NCI-H1930 (cell line): ENCODE measurements around the gene TMBIM1.
"Not testable (repeated sequence)": the region's sequence is repeated elsewhere in the genome, so short reads cannot be mapped to it uniquely, and the experiment has no call there.

Source experiments
- DNase-seq, 2 experiments: peaks; one replicate each; lab custom pipeline; 2025; lab: John Stamatoyannopoulos, UW

The TMBIM1 gene

DNA sequence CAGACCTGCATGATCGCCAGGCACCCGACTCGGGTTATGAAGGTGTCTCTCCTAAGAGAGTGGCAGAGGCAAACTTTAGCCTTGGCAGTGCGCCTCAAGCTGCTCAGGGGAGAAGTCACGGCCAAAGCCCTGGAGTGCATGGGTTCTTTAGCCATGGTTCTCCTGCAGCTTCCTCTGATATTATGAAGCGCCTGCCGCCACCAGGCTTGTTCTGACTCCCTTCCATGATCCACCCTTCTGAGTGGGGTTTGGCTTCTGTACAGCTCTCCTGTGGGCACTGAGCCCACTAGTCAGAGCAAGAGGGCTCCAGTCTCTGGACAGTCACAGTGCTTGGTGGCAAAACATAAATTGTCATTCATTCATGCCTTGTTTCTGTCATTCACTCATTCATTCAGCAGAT is 25.9 kb upstream of the TMBIM1 start:
- DNase-seq, result no peak

DNA sequence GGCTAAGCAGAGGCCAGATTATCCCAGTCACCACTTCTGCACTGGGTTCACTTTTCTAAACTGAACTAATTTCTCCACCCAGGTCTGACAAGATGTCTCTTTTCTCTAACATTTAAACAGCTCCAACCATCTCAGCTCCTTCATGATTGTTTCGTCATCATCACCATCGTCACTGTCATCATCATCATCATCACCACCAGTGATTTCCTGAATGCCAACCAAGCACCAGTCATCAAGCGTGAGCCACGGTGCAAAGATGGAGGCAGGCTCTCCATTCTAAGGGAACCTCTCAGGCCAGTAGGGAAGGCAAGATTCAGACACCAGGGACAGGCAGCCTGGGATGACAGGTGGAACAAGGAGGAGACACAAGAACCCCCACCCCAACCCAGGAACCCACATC is 25.5 kb upstream of the TMBIM1 start:
- no peak for DNase-seq

DNA sequence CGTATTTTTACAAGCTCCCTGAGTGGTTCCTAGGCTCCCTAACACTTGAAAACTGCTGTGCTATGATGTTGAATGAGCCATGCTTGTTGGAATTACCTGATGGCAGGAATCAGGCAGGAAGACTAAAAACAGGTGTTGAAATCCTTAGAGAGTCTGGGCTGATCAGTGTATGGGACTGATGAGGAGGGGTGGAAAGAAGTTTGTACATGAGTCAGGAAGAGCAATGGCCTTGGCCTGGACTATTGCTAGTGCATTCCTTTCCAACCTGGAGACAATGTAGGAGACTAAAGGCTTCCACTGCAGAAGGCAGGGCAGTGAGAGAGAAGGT is 25.0 kb upstream of the TMBIM1 start:
- no peak for DNase-seq

DNA sequence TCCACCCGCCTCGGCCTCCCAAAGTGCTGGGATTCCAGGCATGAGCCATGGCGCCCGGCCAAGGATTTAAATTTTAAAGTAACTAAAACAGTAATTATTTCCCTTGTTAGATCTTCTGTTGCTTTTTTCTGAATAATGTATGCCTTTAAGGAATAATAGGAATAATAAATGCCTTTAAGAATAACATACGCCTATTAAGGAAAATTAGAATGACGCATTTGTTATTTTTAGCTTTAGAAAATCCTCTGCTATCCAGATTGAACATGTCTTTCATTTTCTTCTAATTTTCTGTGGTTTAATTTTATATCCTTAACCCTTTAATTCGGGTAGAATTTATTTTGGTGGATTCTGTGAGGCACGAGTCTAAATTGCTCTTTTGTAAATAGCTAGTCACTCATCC is 23.1 kb upstream of the TMBIM1 start:
- DNase-seq, result no peak

DNA sequence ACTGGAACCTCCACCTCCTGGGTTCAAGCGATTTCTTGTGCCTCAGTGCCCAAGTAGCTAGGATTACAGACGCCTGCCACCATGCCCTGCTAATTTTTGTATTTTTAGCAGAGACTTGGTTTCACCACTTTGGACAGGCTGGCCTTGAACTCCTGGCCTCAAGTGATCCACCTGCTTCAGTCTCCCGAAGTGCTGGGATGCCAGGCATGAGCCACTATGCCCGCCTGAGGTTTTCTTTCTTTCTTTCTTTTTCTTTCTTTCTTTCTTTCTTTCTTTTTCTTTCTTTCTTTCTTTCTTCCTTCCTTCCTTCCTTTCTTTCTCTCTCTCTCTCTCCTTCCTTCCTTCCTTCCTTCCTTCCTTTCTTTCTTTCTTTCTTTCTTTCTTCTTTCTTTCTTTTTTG is 22.5 kb upstream of the TMBIM1 start:
- DNase-seq, result not testable (repeated sequence)

DNA sequence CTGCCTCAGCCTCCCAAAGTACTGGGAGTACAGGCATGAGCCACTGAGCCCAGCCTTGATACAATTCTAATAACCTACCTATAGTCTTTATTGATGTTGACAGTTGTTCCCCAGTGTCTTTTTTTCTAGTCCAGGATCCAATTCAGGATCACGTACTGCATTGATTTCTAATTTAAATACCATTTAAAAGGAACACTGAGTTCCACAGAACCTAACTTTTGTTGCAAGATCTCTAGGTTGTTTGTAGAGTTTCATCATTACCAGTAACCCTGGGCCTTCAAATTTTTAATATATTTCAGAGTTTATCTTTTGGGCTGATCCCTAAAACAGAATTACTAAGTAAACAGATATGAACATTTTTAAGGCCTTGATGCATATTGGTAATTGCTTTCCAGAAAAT is 21.1 kb upstream of the TMBIM1 start:
- DNase-seq, result no peak

DNA sequence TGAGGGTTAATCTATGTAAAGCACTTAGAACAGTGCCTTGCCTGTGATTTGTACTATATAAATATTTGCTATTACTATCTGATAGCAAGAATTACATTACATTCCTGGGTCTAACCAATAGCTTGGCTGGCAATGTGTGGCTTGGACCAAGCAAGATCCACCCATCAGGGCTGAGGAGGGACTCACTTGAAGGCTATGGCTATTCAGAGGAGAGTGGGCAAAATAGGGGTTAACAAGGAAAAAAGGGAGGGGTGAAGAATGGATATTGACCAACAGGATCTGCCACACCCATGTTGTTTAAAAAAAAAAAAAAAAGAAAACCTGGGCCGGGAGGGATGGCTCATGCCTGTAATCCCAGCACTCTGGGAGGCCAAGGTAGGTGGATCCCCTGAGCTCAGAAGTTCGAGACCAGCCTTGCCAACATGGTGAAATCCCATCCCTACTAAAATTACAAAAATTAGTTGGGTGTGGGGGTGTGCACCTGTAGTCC is 20.0 kb upstream of the TMBIM1 start:
- no peak for DNase-seq

DNA sequence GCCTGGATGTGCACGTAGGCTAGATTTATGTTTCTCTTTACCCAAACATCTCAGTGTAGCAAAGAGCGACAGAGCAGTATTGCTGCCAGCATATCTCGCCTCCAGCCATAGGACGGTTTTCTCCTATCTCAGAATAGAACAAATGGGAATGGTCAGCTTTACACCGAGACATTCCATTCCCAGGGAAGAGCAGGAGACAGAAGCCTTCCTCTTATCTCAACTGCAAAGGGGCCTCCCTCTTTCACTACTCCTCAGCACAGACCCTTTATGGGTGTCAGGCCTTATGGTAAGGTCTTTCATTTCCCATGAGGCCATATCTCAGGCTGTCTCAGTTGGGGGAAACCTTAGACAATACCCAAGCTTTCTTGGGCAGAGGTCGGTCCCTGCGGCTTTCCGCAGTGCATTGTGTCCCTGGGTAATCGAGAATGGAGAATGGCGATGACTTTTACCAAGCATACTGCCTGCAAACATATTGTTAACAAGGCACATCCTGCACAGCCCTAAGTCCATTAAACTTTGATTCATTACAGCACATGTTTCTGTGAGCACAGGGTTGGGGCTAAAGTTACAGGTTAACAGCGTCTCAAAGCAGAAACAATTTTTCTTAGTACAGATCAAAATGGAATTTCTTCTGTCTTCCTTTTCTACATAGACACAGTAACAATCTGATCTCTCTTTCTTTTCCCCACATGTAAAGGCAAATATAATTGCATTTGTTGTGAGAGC is 19.4 kb upstream of the TMBIM1 start:
- not testable (repeated sequence) for DNase-seq

DNA sequence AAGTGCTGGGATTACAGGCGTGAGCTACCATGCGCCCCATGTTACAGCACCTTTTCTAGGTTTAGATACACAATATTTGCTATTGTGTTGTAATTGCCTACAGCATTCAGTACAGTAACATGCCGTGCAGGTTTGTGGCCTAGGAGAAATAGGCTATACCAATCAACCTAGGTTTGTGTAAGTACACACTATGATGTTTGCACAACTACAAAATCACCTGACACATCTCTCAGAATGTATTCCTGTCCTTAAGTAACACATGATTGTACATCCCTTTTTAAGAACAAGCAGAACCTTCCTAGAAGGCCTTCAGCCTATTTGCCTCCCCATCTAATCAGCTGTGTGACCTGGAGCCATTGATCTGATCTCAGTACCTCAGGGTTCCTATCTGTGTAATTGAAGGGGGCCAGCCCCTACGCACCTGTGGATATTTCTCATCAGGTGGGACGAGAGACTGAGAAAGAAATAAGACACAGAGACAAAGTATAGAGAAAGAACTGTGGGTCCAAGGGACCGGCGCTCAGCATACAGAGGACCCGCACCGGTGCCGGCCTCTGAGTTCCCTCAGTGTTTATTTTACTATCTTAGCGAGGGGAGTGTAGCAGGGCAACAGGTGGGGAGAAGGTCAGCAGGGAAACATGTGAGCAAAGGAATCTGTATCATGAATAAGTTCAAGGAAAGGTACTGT is 18.7 kb upstream of the TMBIM1 start:
- DNase-seq, result no peak

DNA sequence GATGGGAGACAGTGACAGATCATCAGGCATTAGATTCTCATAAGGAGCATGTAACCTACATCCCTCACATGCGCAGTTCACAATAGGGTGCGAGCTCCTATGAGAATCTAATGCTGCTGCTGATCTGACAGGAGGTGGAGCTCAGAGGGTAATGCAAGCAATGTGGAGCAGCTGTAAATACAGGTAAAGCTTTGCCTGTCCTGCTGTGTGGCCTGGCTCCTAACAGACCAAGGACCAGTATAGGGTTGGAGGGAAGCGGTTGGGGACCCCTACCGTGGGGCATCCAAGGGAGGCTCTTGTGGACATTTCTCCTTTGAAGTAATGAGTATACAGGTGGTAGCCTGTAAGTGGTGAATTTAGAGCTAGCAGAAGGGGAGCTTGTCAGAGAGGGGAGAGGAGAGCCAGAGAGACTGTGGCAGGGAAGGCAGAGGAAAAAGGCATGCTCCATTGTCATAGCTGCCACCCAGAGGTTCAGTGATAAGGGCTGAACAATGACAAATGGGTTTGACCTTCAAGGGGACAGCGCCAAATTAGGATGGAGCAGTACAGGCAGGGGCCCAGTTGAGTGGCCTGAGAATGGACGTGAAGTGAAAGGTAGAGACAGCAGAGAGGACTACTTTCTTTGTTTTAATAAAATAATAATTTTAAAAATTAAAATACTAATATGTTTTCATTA is 15.2 kb upstream of the TMBIM1 start:
- DNase-seq, result no peak

DNA sequence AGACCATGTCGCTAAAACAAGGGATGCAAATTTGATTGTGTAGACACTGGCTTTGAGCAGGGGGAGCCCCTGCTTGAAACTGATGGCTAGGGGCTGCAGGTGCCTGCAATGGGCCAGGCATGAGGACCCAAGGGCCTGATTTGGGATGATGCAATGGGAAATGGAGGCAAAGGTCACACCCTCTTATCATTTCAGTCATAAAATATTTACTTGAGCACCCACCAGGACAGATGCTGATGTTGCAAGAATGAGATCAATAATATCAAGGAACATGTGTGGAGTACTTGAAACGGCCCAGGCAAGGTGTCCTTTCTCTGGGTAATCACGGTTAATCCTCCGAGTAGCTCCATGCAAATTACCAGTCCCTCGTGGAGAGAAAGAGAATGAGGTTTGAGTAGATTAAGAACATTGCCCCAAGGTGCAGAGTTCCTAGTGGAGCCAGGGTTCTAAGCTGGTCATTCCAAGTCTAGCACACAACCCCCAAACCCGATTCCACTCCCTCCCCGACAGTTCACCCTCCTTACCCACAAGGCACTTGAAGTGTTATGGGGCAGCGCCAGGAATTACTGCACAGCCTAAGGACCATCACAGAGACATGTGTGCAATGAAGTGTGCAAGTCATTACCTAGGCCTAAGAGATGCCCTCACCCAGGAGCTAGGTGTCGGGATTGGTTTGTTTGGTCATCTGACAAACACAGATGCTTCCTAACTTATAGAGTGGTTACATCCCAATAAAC is 14.0 kb upstream of the TMBIM1 start:
- DNase-seq, result no peak

DNA sequence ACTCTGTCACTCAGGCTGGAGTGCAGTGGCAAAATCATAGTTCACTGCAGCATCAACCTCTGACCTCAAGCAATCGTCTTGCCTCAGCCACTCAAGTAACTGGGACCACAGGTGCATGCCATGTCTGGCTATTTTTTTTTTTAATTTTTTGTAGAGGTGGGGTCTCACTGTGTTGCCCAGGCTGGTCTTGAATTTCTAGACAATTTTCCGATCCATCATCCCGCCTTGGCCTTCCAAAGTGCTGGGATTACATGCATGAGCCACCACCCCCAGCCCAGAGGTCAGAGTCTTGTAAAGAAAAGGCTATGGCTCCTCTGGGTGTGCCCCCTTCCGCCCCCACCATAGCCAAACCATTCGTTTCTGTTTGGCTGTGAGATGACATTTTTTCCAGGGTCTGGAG is 13.1 kb upstream of the TMBIM1 start:
- DNase-seq, result no peak

DNA sequence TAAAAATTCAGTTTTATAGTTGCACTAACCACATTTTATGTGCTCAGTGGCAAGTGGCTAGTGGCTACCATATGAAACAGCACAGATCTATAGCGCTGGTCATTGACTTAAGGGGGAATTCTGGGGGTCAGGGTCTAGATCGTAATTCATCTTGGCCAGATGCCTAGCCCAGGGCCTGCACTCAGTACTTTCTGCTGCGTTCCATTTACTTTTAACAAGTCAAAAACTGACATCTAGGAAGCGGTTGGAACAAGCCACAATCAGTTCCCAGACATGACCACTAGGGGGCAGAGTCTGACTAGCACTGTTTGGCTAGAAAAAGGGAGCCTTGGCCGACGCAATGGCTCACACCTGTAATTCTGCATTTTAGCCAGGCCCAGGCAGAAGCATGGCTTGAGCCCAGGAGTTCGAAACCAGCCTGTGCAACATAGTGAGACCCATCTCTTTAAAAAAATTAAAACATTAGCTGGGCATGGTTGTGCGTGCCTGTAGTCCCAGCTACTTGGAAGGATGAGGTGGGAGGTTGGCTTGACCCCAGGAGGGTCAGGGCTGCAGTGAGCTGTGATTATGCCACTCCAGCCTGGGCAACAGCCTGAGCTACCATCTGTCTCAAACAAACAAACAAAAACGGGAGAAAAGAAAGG is 9.0 kb upstream of the TMBIM1 start:
- DNase-seq, result peak; percentile 53 to 78

DNA sequence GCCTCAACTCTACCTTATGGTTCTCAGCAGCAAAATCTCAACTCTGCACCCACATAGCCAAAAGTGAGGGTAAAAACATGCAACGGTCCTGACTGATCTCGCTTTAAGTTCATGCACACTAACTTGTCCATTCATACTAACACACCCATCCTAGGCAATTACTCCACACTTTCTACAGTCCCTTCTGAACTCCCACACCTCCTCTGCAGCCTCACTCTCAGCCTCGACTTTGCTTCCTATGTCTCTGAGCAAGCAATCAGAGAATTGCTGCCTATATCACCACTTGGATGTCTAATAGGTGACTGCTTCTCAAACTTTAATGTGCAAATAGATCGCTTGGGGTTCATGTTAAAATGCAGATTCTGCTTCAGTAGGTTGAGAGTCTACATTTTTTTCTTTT is 7.8 kb upstream of the TMBIM1 start:
- no peak for DNase-seq

DNA sequence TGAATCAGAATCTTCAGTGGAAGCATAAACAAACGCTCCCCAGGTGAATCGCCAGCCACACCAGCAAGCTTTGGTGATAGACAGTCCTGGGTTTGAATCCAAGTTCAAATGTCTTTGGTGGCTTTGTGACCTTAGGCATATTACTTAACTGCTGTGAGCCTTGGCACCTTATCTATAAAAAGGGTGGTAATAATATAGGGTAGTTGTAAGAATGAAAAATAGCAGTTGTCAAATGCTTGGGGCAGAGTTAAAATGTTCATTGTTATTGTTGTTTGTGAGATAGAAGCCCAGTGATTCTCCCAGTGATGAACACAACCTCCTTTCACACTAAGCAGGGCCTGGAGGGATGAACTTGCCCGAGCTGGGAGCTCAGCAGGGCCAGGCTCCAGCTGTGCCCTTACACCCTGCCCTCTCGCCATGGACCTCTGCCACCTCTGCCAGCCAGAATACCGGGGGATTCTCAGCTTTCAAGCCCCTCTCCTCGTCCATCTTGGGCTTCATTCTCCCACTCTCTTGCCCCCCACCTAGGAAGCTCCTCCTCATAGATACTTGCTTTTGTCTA is 6.1 kb upstream of the TMBIM1 start:
- DNase-seq, result no peak

DNA sequence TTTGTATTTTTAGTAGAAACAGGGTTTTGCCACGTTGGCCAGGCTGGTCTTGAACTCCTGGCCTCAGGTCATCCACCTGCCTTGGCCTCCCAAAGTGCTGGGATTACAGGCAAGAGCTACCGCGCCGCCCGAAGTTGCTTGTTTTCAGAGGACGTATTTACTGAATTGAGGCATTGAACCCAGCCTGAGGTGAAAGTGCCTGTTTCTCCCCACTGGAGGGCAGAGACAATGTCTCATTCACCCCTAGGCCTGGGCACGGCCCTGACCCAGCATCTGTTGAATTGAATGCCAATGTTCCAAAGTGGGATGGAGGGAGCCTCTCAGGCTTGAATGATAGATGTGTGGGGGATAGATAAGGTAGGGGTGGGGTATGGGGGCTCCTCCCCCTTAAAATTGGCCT is 4.5 kb upstream of the TMBIM1 start:
- no peak for DNase-seq

DNA sequence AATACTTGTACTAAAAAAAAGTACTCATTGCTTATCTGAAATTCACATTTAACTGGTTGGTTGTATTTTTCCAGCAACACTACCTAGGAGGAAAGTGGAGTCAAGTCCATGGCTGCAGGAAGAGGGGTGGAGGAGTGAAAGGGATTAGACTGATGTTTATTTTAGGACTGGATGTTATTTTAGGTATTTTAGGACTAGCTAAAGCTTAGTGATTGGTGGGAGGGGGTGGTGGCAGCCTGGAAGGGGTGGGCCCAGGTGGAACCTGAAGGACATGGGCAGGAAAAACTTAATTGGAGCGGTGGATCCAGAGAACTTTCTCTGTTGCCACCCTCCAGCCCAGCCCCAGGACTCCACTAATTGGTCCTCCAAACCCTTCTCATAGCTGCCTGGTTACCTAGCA is 3.9 kb upstream of the TMBIM1 start:
- DNase-seq, result no peak

DNA sequence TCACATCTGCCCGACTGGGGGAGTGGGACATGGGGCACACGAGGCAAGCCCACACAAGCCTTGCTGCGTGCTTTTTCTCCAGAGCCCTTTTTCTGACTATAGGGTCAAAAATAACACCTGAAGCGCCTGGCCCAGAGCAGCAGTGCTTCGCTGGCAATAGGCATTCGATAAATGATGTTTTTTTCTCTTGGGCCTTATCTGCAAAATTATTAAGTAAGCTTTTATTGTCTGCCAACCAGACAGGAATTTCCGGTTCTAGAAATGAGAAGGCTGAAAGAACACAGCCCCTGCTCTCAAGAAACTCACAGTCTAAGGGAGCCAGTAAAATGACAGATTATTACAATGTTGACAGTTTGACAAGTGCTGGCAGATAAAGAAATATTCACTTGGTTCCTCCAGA is 2.7 kb upstream of the TMBIM1 start:
- no peak for DNase-seq

DNA sequence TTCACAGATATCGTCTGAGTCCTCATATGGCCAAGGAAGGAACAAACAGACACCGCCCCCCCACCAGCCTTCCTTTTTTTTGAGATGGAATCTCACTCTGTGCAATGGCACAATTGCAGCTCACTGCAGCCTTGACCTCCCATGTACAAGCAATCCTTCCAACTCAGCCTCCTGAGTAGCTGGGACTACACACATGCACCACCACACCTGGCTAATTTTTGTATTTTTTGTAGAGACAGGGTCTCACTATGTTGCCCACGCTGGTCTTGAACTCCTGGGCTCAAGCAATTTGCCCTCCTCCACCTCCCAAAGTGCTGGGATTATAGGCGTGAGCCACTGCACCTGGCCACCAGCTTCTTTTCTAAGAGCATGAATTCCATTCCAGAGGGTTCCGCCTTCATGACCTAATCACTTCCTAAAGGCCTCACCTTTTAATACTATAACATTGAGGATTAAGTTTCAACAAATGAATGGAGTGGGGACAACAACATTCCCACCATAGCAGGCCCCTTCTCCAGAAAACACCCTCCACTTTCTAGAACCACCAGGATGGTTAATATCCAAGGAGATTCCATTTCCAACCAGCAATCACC is 2.2 kb upstream of the TMBIM1 start:
- DNase-seq, result no peak

DNA sequence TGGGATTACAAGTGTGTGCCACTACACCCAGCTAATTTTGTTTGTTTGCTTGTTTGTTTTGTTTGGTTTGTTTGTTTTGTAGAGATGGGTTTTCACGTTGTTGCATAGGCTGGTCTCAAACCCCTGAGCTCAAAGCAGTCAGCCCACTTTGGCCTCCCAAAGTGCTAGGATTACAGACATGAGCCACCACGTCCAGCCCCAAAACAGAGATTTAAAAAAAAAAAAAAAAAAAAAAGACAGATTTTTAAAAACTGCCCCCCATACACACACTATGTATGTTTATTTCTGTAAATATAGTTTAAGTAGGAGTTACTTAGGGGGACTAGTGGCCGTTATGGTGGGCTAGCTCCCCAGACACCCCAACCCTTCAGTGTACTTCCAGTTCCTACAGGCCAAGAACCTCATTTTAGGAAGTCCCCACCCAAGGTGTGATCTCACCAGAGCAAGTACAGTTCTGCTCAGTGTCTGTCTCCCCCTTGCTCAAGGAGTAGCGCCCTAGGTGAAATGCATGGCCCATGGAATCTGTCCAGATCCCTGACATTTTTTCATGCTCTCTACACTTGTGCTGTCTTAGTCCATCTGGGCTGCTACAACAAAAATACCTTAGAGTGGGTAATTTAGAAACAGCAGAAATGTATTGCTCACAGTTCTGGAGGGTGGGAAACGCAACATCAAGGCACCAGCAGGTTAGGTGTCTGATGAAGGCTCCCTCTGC is 1.6 kb upstream of the TMBIM1 start:
- DNase-seq, result no peak
